Measurements from ENCODE around the gene RPL11. TPM values are rescaled to one million over a fixed set of nuclear protein-coding genes. Genes with fewer than 3 reads are reported as not detected.

Gene RPL11
- total and polyA plus RNA-seq, 4 donors, result 270 to 816 (median 501) TPM

DNA sequence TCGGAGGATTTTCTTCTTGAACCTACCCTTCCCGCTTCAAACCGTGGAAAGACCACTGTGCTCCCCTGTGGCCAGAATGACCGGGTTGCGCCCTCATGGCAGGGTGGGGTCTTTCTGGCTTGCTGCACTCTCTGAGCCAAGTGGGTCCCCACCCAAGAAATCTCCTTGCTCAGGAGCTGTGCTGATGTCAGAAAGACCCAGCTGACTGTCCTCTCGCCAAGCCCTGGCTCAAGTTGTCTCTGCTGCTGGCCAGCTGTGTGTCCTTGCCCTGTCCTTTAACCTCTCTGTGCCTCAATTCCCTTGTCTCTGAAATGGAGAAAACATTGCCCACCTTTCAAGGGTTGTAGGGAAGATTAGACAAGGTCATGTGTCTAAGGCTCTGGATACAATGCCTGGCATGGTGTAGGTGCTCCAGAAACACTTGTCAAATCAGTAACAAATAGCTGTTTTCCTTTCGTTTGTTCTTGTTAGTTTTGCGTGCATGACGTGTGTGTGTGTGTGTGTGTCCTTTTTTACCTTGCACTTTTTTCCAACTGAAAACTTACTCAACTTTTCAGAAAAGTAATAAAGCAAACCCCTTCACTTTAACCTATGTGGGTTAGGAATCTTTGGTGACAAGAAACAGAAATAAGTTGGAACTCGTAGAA, 41.1 kb upstream of the RPL11 start:
- TF ChIP-seq, protein P1, sequence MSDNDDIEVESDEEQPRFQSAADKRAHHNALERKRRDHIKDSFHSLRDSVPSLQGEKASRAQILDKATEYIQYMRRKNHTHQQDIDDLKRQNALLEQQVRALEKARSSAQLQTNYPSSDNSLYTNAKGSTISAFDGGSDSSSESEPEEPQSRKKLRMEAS (IDR thresholded peaks at IDR 0.05), result no peak
- no peak for TF ChIP-seq EGR1 (IDR thresholded peaks at IDR 0.05; ENCODE audit: low read depth in 2 of 2)
- TF ChIP-seq, protein P2, sequence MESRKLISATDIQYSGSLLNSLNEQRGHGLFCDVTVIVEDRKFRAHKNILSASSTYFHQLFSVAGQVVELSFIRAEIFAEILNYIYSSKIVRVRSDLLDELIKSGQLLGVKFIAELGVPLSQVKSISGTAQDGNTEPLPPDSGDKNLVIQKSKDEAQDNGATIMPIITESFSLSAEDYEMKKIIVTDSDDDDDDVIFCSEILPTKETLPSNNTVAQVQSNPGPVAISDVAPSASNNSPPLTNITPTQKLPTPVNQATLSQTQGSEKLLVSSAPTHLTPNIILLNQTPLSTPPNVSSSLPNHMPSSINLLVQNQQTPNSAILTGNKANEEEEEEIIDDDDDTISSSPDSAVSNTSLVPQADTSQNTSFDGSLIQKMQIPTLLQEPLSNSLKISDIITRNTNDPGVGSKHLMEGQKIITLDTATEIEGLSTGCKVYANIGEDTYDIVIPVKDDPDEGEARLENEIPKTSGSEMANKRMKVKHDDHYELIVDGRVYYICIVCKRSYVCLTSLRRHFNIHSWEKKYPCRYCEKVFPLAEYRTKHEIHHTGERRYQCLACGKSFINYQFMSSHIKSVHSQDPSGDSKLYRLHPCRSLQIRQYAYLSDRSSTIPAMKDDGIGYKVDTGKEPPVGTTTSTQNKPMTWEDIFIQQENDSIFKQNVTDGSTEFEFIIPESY (IDR thresholded peaks at IDR 0.05), result no peak
- TF ChIP-seq RAD21 (IDR thresholded peaks at IDR 0.05), result no peak
- TF ChIP-seq GABPA (IDR thresholded peaks at IDR 0.05 in 1 of 2, conservative IDR thresholded peaks at IDR 0.05 in 1 of 2), result no peak
- no peak for TF ChIP-seq YY1 (IDR thresholded peaks at IDR 0.05)
- TF ChIP-seq FOXA1 (IDR thresholded peaks at IDR 0.05), result no peak
- no peak for TF ChIP-seq JUND (IDR thresholded peaks at IDR 0.05)
- TF ChIP-seq, protein P3, sequence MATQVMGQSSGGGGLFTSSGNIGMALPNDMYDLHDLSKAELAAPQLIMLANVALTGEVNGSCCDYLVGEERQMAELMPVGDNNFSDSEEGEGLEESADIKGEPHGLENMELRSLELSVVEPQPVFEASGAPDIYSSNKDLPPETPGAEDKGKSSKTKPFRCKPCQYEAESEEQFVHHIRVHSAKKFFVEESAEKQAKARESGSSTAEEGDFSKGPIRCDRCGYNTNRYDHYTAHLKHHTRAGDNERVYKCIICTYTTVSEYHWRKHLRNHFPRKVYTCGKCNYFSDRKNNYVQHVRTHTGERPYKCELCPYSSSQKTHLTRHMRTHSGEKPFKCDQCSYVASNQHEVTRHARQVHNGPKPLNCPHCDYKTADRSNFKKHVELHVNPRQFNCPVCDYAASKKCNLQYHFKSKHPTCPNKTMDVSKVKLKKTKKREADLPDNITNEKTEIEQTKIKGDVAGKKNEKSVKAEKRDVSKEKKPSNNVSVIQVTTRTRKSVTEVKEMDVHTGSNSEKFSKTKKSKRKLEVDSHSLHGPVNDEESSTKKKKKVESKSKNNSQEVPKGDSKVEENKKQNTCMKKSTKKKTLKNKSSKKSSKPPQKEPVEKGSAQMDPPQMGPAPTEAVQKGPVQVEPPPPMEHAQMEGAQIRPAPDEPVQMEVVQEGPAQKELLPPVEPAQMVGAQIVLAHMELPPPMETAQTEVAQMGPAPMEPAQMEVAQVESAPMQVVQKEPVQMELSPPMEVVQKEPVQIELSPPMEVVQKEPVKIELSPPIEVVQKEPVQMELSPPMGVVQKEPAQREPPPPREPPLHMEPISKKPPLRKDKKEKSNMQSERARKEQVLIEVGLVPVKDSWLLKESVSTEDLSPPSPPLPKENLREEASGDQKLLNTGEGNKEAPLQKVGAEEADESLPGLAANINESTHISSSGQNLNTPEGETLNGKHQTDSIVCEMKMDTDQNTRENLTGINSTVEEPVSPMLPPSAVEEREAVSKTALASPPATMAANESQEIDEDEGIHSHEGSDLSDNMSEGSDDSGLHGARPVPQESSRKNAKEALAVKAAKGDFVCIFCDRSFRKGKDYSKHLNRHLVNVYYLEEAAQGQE (IDR thresholded peaks at IDR 0.05), result no peak
- no peak for TF ChIP-seq FOXA2 (IDR thresholded peaks at IDR 0.05)
- TF ChIP-seq TAF1 (conservative IDR thresholded peaks at IDR 0.05), result no peak
- no peak for TF ChIP-seq NR2F2 (IDR thresholded peaks at IDR 0.05)
- TF ChIP-seq, protein P4, sequence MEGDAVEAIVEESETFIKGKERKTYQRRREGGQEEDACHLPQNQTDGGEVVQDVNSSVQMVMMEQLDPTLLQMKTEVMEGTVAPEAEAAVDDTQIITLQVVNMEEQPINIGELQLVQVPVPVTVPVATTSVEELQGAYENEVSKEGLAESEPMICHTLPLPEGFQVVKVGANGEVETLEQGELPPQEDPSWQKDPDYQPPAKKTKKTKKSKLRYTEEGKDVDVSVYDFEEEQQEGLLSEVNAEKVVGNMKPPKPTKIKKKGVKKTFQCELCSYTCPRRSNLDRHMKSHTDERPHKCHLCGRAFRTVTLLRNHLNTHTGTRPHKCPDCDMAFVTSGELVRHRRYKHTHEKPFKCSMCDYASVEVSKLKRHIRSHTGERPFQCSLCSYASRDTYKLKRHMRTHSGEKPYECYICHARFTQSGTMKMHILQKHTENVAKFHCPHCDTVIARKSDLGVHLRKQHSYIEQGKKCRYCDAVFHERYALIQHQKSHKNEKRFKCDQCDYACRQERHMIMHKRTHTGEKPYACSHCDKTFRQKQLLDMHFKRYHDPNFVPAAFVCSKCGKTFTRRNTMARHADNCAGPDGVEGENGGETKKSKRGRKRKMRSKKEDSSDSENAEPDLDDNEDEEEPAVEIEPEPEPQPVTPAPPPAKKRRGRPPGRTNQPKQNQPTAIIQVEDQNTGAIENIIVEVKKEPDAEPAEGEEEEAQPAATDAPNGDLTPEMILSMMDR (IDR thresholded peaks at IDR 0.05; ENCODE audit: low read depth, low read length, missing input control), result no peak
- TF ChIP-seq HNF4A (conservative IDR thresholded peaks at IDR 0.05), result no peak
- no peak for TF ChIP-seq HNF4G (IDR thresholded peaks at IDR 0.05)
- Histone ChIP-seq H3K9me3 (ENCODE audit: control insufficient read depth in 4 of 4, low read length in 3 of 4) (no peaks in the 10 kb centered on the region), H3K27me3 (ENCODE audit: control insufficient read depth in 4 of 4, insufficient read depth in 4 of 4, low read length in 3 of 4) (no peaks in the 10 kb centered on the region), H3K36me3 (ENCODE audit: control insufficient read depth in 4 of 4, insufficient read depth in 3 of 4, low read depth in 1 of 4, low read length in 3 of 4) (no peaks in the 10 kb centered on the region), H3K4me3 (ENCODE audit: low read depth in 1 of 3, low read length in 3 of 3) (no peak overlapping the region), H3K9ac (ENCODE audit: low read depth in 1 of 2, low read length in 2 of 2) (no peak overlapping the region), H3K4me1 (ENCODE audit: control insufficient read depth in 4 of 4, insufficient read depth in 4 of 4, low read length in 3 of 4) (peaks cover 0 to 2% (median 0%) of the 10 kb centered on the region in 4 donors), H3K27ac (ENCODE audit: low read depth in 1 of 2, low read length in 2 of 2) (no peak overlapping the region)
- no peak for DNase-seq (ENCODE audit: low spot score)
- 66% methylated on average over 10 of the region's 10 CpGs for WGBS
